ENCODE data around the gene EPHX1.
A peak's percentile ranks its signal among the peaks of the same experiment; 100 is the strongest.
"Not testable (repeated sequence)": the region's sequence is repeated elsewhere in the genome, so short reads cannot be mapped to it uniquely, and the experiment has no call there.

Gene EPHX1

DNA sequence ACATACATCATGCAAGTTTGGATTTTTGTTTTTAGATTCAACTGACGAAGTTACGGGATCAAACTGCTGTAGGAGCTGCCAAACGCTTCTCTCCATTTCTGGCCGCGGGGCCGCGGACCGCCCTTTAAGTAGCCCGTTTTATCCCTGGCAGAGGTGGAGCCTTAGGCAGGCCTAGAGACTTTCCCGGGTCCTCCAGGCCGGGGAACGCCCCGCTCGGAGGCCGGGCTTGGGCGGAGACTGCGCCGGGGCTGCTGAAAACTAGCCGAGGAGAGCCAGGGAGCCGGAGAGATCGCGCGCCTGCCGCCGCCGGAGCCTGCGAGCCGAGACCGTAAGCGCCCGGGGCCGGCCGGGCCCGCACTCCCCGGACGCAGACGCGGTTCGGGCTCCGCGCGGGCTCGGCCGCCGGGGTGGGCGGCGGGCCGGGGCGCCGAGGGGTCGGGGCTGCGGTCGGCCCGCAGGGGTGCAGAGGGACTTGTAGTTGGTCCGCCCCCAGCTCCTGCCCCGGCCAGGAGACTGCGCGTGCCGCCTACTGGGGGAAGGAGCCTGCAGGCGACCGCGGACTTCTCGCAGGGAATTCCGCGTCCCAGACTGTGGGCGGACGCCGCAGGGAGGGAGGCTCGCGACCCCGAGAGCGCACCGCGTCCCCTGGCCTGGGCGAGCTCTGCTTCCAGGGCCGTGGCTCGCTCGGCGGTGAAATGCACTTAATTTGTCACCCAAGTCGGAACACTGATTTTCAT is at the start of gene EPHX1:
TSS of gene EPHX1 (plus strand) at position 283 of the 737 bp plus-strand sequence. CDS start 18,606 bp downstream, outside the sequence.
- peak; percentile 85 for DNase-seq

DNA sequence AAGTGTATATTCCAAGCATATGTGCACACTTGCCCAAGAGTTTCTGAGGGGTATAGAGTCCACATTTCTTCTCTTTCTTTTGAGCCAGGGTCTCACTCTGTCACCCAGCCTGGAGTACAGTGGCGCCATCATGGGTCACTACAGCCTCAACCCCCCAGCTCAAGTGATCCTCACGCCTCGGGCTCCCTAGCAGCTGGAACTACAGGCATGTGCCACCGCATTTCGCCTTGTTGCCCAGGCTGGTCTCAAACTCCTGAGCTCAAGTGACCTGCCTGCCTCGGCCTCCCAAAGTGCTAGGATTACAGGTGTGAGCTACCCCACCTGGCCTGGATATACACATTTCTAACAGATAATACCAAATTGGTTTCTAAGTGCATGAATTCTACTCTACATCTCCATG is 49.4 kb upstream of the EPHX1 start:
- no peak for DNase-seq

DNA sequence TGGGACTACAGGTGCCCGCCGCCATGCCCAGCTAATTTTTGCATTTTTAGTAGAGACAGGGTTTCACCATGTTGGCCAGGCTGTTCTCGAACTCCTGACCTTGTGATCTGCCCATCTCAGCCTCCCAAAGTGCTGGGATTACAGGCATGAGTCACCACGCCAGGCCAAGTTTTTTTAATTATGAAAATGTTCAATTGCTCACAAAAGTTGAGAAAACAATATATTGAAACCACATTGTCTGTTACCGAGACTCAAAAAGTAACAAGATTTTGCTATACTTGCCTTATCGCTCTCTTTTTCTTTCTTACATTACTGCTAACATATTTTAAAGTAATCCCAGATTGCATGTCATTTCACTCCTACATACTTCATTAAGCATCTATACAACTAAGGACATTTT is 48.5 kb upstream of the EPHX1 start:
- DNase-seq, result not testable (repeated sequence)

DNA sequence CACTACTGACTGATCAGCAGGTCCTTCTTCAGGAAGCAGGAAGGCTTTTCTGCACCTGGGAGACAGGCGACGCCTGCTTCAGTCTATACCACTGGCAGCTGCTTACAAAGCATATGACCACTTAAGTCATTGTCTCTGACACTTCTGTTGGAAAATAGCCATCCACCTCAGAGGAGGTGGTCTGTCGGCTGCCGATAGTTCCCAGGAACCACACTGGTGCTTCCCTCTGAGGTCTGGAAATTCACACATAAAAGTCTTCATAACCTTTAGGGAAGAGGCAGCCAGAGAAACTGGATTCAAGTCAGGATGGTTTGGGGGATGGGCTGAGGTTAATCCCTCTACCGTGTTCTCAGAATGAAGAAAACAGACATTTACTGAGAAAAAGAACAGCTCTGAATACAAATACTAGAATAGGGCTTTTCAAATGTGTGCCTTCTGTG is 47.9 kb upstream of the EPHX1 start:
- peak; percentile 78 for DNase-seq

DNA sequence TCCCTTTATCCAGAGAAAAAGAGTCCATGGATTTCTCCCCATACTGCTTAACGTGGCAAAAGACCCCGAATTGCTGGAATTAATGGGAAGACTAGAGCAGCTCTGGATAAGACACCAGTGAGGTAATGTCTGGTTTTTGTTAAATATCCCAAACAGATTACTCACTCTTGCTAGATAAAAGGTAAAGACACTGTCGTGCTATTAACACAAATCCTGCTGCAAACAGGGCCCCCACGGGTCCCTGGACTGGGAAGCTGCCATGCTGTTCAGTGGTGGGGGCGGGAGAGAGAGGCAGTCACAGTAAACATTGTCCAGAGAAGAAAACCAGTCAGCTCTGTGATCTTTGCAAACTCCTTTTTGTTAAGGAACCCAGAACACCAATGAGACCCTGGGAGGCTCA is 47.5 kb upstream of the EPHX1 start:
- DNase-seq, result no peak

DNA sequence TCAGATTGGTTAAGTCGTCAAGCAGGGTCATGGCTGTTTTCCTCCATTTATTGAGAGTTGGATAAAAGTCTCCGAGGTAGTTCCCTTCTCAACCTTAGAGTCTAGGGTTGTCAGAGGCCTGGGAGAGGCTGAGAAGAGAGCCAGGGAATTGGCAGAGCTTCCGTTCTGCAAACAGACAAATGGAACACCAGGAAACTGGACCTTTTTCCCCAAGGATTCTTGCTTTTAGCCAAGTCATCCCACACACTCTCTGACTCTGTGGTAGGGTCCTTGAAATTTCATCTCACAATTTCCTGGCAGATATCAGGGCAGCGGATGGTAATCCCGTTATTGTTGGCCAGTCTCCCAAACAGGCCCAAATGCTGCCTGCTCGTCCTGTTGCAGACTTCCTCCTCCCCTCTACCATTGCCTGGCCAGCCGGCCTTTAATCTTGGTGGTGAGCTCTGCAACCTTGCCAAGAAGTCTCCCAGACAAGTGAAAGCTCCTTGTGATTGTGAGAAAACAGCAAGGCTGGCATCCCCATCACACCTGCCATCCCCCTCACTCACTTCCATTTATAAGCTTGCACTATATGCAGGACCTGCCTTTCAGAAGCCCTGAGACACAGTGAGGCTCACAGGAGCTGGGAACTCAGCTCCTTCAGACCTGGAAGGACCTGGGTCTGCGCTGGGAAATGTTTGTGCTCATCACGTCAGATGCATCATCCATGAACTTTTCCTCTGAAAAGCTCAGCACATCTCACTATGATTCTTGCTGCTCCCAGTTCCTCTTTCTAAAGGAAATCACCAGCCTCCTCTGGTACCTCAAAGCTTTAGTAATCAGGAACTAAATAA is 46.0 kb upstream of the EPHX1 start:
- no peak for DNase-seq

DNA sequence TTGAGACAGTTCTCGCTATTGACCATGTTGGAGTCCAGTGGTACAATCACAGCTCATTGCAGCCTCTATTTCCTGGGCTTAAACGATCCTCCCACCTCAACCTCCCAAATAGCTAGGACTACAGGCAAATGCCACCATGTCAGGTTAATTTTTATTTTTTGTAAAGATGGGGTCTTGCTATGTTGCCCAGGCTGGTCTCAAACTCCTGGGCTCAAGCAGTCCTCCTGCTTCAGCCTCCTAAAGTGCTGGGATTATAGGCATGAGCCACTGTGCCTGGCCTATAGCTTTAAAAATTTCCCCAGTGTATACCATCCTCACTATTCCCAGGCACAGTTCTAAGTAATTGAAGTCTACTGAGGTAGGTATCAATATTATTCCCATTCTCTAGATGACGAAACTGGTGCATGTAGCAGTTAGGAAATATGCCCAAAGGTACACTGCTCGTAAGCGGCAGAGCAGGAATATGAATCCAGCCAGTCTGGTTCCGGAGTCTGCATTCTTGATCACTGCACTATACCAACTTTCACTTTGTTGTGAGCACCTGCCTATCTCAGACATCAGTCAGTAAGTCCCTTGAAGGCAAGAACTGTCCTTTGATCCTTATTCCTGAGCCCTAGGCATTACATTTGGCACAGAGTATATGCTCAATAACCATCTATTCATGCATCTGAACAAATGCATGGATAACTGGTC is 43.8 kb upstream of the EPHX1 start:
- DNase-seq, result no peak

DNA sequence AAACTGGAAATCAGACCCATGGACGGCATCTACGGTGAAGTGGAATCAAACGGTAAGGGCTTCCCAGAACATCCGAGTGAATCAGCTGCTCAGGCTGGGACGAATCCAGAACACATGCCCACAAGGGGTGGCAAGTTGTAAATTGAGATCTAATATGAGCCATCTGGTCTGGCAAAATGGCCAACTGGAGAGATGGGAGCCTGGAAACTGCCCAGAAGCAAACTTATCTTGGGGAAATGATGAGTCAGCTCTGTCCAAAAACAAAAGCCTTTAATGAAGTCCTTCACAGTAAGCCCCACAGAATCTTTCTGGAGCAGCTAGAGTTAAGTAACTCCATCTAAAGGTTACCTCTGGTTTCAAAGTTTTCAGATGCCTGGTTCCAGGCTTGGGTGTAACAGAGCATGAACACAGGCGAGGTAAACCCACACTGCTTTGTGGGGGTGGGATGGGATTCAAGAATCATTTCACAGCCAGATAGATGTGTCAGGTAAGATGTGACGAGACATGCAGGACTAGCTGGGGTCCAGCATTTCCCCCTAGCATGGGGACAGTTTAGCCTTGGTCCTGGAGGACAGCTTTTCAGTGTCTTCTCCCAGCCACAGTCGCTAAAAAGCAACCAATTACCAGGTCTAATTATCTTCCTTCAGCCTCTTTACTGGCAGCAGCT is 42.8 kb upstream of the EPHX1 start:
- DNase-seq, result no peak

DNA sequence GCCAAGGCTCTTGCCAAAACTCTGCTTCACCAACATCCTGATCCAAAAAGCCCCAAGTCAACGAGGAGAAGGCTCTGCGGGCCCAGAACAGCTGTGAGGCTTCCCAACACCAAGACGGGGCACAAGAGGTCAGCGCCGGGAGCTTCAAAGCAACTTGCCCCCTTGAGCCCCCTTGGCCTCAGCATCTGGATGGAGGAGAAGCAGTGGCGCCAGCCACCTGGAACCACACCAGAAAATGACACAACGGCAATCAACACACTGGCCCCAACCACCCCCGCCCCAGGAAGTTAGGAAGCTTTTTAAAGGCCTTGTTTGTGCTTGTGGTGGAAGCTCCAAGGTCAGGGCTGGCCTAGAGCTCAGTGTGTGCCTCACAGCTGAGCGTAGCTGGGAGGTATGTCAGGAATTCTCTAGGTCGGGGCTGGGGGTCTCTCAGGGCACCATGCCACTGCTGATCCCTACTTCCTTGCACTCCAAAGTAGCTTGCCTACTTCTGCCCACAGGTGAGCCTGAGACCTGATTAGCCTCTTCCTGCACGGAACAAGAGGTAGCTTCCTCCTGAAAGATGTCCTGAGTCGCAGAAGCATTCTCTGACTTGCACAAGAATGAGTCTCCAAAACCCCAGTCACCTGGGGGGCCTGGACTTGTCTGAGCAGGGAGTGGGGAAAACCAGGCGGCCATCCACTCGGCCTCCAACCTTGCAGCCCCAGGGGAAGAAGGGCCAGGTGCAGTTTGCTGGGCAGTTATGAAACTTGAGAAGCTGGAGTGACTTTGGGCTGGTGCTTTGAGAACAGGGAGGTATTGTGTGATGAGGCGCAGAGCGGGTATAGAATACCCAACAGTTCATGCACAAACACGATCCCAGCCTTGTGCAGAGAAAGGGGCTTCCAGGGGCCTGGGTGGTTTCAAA is 42.0 kb upstream of the EPHX1 start:
- DNase-seq, result peak; percentile 46

DNA sequence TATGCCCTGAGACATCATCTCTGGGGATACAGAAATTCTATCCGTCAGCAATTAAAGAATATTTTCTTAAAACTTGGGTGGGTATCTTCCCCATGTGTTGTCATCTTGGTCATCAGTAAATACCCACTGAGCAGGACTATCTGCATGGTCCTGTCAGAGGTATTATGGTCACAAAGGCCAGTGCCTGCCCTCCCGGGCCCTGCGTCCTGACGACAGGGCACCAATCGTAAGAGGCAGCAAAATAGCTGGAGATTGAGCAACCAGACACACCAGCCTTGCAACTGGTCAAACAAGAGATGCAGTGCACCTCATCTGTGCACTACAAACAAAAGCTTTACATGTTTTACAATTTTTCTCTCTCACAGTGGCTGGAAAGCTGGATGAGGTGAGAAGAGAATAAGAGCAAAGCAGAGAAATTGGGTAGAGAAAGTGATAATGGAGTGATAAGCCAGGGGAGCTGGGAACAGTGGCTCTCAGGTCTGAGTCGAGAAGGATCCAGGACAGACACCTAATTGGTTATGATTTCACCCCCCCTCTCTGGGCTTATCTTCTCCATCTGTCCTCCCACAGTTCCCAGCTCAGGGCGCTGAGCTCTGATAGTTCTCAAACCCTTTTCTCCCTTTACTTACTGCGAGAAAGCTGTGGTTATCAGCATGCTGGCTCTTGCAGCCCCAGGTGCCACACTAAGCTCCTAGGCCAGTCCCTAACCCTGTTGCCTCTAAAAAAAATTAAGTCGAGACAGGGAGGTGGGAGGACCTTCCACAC is 41.1 kb upstream of the EPHX1 start:
- DNase-seq, result no peak

DNA sequence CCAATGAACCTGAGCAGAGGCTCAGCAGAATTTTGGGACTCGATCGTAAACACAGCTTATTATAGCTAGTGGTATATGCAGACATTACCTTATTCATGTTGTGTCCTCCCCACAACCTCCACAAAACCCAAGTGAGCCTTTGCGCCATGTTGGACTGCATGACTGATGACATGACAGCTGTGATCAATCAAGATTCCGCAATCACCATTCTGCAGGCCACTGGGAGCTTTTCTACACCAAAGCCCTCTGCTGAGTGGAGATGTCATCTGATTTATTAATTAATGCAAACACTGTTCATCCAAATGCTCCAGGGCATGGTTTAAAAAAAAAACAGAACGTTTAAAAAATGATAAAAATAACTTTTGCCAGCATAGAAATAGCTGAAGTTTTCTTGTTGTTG is 40.2 kb upstream of the EPHX1 start:
- no peak for DNase-seq

DNA sequence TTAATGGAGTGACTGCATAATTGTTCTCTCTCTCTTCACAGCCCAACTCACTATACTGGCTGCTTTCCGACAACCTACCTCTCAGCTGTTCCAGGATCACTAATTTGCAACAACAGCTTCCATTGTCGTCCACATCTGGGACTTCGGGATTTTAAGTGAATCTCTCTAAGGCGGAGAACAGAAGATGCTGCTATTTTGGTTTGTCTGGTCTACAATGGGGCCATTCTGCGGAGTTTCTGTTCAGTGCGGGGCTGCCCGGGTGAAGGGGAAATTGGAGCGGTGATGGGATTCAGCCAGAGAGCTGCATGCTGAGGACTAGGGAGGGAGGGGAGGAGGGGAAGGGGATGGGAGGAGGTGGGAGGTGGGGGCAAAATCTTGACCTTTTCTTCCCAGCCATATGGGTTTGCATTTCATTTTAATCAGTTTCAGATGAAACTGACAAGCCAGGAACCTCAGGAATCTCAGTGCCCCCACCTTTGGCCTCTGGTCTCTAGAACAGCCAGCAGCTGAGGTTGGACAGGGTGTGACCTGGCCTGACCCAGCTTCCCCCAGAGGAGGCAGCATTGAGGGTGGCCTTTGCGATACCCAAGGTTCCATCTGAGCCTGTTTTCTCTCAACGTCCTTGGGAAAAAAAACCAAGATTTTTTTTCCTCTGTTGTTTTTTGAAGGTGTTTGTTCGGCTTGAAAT is 39.2 kb upstream of the EPHX1 start:
- DNase-seq, result no peak

DNA sequence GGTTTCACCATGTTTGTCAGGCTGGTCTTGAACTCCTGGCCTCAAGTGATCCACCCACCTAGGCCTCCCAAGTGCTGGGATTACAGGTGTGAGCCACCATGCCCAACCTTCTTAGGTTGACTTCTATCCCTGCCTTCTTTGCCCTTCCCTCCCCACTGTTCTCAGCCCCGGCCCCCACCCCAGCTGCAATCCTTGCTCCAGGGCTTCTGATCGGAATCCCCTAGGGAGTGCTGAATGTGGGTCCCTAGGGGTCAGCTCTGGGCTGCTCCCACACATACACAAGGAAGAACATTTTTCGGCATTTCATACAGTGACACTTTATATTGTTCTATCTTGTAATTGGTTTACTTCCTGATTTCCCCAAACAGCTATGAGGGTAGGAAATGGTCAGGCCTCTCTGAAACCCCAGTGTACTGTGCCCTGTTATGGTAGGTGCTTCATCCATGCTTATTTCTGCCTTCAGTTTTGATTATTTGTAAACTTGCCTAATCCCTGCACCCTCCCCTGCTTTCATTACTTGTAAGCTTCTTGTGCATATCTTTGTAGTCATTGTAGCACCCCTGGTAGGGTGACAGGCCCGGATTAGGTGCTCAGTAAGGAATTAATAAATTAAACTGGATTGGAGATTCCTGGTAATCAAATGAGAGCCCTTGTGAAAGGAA is 38.1 kb upstream of the EPHX1 start:
- no peak for DNase-seq

DNA sequence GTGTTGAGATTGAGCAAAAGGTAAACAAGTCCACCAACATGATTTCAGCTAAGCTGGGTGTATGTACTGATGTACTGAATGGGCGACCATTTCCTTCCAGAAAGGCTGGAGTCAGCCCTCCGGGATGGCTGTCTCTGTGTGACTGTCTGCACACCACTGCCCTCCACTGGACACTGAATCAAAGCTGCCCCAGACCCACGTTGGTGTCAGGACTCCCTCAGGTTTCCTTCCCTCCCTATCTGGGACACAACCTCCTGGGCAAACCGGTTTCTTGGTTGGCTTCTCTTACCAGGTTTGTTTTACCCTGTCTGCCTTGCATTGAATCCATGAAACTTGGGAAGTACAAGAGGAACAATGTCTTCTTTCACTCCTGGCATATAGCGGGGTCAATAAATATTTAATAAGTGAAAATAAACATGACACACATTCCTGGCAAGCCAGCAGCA is 37.6 kb upstream of the EPHX1 start:
- DNase-seq, result peak; percentile 91

DNA sequence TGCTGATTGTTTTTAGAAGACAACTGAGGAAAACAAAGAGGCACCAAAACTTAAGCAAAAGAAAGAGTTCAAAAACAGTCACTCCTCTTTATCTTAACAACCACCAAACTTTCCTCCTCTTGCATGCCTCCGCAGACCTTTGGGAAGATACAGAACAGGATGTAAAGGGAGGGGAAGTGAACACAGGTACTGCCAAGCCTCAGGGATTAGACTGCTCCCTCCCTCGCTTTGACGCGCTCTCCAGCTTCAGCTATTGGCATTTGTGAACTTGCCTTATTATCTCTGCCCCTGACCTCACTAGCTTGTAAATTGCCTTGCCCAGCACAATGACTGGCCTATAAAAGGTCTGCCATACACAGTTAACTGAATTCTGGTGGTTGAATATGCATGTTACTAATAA is 37.1 kb upstream of the EPHX1 start:
- peak; percentile 46 for DNase-seq

DNA sequence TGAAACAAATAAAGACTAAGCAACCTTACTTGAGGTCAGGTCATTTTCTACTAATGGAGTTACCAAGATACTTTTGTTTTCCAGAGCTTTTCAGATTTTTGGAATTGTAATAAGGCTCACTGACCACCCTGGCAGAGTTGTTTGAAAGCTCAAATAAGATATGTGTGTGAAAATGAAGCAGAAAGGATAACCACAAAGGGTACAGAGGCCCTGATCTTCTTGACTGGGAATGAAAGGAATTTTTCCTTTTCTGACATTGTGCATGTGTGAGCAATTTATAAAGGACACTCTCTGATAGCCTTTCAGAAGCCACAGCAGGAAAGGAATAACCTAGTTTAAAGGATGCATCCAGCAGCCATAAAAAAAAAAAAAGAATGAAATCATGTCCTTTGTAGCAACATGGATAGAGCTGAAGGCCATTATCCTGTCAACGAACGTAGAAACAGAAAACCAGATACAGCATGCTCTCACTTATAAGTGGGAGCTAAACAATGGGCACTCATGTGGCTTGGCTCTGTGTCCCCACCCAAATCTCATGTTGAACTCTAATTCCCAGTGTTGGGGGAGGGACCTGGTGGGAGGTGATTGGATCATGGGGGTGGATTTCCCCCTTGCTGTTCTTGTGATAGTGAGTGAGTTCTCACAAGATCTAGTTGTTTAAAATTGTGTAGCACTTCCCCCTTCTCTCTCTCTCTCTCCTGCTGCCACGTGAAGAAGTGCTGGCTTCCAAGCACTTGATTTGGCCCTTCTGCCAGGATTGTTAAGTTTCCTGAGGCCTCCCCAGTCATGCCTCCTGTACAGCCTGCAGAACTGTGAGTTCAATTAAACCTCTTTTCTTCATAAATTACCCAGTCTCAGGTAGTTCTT is 35.4 kb upstream of the EPHX1 start:
- DNase-seq, result no peak

DNA sequence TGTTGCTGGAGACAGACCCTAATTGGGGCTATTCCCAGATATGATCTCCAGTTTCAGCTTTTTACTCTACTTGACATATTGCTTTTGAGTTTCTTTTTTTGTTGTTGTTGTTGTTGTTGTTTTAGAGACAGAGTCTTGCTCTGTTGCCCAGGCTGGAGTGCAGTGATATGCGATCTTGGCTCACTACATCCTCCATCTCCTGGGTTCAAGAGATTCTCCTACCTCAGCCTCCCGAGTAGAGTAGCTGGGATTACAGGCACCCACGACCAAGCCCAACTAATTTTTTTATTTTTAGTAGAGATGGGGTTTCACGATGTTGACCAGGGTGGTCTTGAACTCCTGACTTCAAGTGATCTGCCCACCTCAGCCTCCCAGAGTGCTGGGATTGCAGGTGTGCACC is 33.6 kb upstream of the EPHX1 start:
- DNase-seq, result no peak

DNA sequence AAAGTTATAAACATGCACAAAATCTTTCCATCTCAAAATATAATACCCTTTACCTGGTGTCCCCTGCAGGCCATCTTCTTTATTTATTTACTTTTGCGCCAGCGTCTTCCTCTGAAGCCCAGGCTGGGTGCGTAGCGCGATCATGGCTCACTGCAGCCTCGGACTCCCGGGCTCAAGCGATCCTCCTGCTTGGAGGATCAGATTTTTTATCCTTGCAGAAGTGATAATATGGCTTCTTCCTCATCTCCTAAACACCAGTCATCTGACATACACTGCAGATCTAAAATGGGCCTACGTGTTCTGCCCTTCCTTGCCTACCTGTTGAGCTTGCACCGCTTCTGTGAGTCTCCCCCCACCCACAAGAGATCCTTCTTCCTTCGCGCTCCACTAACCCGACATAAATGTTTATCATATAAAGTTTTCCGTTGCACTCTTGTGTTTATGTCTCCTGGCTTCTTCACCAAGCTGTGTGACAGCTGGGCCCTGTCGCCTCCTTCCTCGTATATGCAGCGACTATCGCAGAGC is 32.8 kb upstream of the EPHX1 start:
- DNase-seq, result no peak

All from DMS153 (cell line).